ENCODE data around the gene LCK. TPM values are rescaled to one million over a fixed set of nuclear protein-coding genes. Genes with fewer than 3 reads are reported as not detected.

Gene LCK
- total and polyA plus RNA-seq, 2 of the 8 experiments (the other 6 are each of a cell fraction or from before 2014, with no cell fraction given), result 75.3 to 122 TPM

DNA sequence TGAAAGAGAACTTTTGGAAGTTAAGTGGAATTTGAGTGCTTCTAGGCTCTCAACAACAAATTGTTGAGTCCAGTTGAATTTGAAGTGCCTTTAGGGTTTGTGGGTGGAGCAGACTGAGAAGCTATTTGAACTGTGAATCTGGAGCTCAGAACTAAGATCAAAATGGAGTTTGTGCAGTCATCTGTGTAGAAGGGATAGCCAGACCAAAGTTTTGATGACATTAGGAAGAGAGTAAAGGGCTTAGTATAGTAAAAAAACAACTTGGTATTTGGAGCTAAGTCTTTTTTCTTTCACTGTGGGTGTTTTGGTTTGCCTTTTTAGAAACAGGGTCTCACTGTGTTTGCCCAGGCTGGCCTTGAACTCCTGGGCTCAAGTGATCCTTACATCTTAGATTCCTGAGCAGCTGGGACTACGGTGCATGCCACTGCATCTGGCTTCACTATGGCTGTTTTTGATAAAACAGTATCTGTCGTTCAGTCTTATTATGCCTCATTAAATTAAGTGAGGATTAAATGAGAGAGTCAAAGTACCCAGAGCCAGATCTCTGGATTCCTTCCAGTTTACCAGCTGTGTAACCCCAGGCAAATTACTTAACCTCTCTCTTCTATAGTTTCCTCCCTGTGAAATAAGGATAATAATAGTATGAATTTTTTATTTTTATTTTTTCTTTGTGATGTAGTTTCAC lies 60.8 kb downstream of the LCK start (continued):
- no peak for TF ChIP-seq RFX5 (IDR thresholded peaks at IDR 0.05; ENCODE audit: borderline replicate concordance, low read depth, low read length)
- TF ChIP-seq KDM1A (IDR thresholded peaks at IDR 0.05; ENCODE audit: borderline replicate concordance, low read length), result no peak
- TF ChIP-seq SIN3A (conservative IDR thresholded peaks at IDR 0.05 in 1 of 2, IDR thresholded peaks at IDR 0.05 in 1 of 2; ENCODE audit: low read depth in 1 of 2, low read length in 2 of 2), result no peak
- TF ChIP-seq POU5F1 (IDR thresholded peaks at IDR 0.05; ENCODE audit: low read depth, low read length), result no peak
- TF ChIP-seq ZNF274 (IDR thresholded peaks at IDR 0.05; ENCODE audit: borderline replicate concordance, extremely low read depth, low read length), result no peak
- TF ChIP-seq CTBP2 (IDR thresholded peaks at IDR 0.05; ENCODE audit: borderline replicate concordance, insufficient read depth, insufficient read length, low read length), result no peak
- TF ChIP-seq NANOG (IDR thresholded peaks at IDR 0.05; ENCODE audit: insufficient read depth, low read depth, low read length, poor library complexity, severe bottlenecking), result no peak
- TF ChIP-seq JUN (IDR thresholded peaks at IDR 0.05; ENCODE audit: low read depth, low read length), result no peak
- TF ChIP-seq CBX8 (IDR thresholded peaks at IDR 0.05; ENCODE audit: borderline replicate concordance, low read depth, low read length), result no peak
